Stimulated activated CD8-positive, alpha-beta memory T cell treated with anti-CD3 and anti-CD28 coated beads, Interleukin-15, amount 100 ng/mL, for 1 hour (primary cell): ENCODE measurements around the gene GEMIN7.
A peak's percentile ranks its signal among the peaks of the same experiment; 100 is the strongest.
"Not testable (repeated sequence)": the region's sequence is repeated elsewhere in the genome, so short reads cannot be mapped to it uniquely, and the experiment has no call there.

Experiments used
- DNase-seq: peaks from one replicate; pipeline ENCODE4 v3.0.0-alpha.2; 2020; ENCODE audit warnings: low read depth

GEMIN7 gene

GRCh38 chr19:45104658-45105349, 25.7 kb downstream of the GEMIN7 start:
- no peak for DNase-seq

- not testable (repeated sequence) for DNase-seq
Measured at GRCh38 chr19:45106363-45106762, 27.3 kb downstream of the GEMIN7 start.

GRCh38 chr19:45107621-45108150, 28.6 kb downstream of the GEMIN7 start:
- DNase-seq, result no peak

- no peak for DNase-seq
Measured at GRCh38 chr19:45110851-45111266, 31.8 kb downstream of the GEMIN7 start.

- no peak for DNase-seq
Measured at GRCh38 chr19:45112111-45112827, 33.2 kb downstream of the GEMIN7 start.

- no peak for DNase-seq
Measured at GRCh38 chr19:45113628-45114027, 34.6 kb downstream of the GEMIN7 start.

GRCh38 chr19:45114116-45114515, 35.1 kb downstream of the GEMIN7 start:
- no peak for DNase-seq

- no peak for DNase-seq
Measured at GRCh38 chr19:45115809-45116615, 37.0 kb downstream of the GEMIN7 start.

GRCh38 chr19:45117167-45117594, 38.1 kb downstream of the GEMIN7 start:
- DNase-seq, result no peak

GRCh38 chr19:45117671-45118070, 38.6 kb downstream of the GEMIN7 start:
- DNase-seq, result no peak

GRCh38 chr19:45118106-45118505, 39.0 kb downstream of the GEMIN7 start:
- no peak for DNase-seq

- DNase-seq, result not testable (repeated sequence)
Measured at GRCh38 chr19:45118591-45119355, 39.7 kb downstream of the GEMIN7 start.

- no peak for DNase-seq
Measured at GRCh38 chr19:45119582-45119981, 40.5 kb downstream of the GEMIN7 start.

GRCh38 chr19:45121827-45122345, 42.8 kb downstream of the GEMIN7 start:
- DNase-seq, result no peak

GRCh38 chr19:45122832-45123231, 43.8 kb downstream of the GEMIN7 start:
- no peak for DNase-seq

GRCh38 chr19:45123440-45123850, 44.4 kb downstream of the GEMIN7 start:
- DNase-seq, result no peak

- DNase-seq, result no peak
Measured at GRCh38 chr19:45124021-45124420, 45.0 kb downstream of the GEMIN7 start.

- DNase-seq, result no peak
Measured at GRCh38 chr19:45125360-45125759, 46.3 kb downstream of the GEMIN7 start.

GRCh38 chr19:45125975-45126493, 47.0 kb downstream of the GEMIN7 start:
- DNase-seq, result peak; percentile 42

GRCh38 chr19:45126654-45127053, 47.6 kb downstream of the GEMIN7 start:
- DNase-seq, result no peak

- no peak for DNase-seq
Measured at GRCh38 chr19:45128146-45128545, 49.1 kb downstream of the GEMIN7 start.
